ENCODE data around the gene COA1.
"Not testable (repeated sequence)": the region's sequence is repeated elsewhere in the genome, so short reads cannot be mapped to it uniquely, and the experiment has no call there.

Gene COA1

GRCh38 chr7:43650457-43651052 is 78.8 kb downstream of the COA1 start:
- peak; percentile 41 for DNase-seq

GRCh38 chr7:43649755-43650274 is 79.5 kb downstream of the COA1 start:
- DNase-seq, result peak; percentile 89

GRCh38 chr7:43648473-43649406 is 80.6 kb downstream of the COA1 start:
- DNase-seq, result peak; percentile 91

GRCh38 chr7:43647673-43648472 is 81.5 kb downstream of the COA1 start:
- DNase-seq, result peak; percentile 43

GRCh38 chr7:43647339-43647672 is 82.0 kb downstream of the COA1 start:
- no peak for DNase-seq

GRCh38 chr7:43646603-43647338 is 82.6 kb downstream of the COA1 start:
- DNase-seq, result no peak

- no peak for DNase-seq
Measured at GRCh38 chr7:43645699-43646226, 83.6 kb downstream of the COA1 start.

- DNase-seq, result no peak
Measured at GRCh38 chr7:43643846-43644245, 85.5 kb downstream of the COA1 start.

GRCh38 chr7:43642897-43643630 is 86.3 kb downstream of the COA1 start:
- DNase-seq, result no peak

- no peak for DNase-seq
Measured at GRCh38 chr7:43640679-43641078, 88.6 kb downstream of the COA1 start.

GRCh38 chr7:43639858-43640491 is 89.3 kb downstream of the COA1 start:
- DNase-seq, result no peak

GRCh38 chr7:43637114-43637806 is 92.1 kb downstream of the COA1 start:
- peak; percentile 47 for DNase-seq

GRCh38 chr7:43636093-43636492 is 93.2 kb downstream of the COA1 start:
- DNase-seq, result no peak

GRCh38 chr7:43634384-43634783 is 94.9 kb downstream of the COA1 start:
- no peak for DNase-seq

GRCh38 chr7:43632746-43633145 is 96.6 kb downstream of the COA1 start:
- DNase-seq, result no peak

- DNase-seq, result no peak
Measured at GRCh38 chr7:43631559-43631958, 97.8 kb downstream of the COA1 start.

- DNase-seq, result no peak
Measured at GRCh38 chr7:43630482-43630881, 98.8 kb downstream of the COA1 start.

- DNase-seq, result no peak
Measured at GRCh38 chr7:43629857-43630256, 99.5 kb downstream of the COA1 start.

- DNase-seq, result no peak
Measured at GRCh38 chr7:43628431-43628830, 100.9 kb downstream of the COA1 start.

GRCh38 chr7:43627798-43628197 is 101.5 kb downstream of the COA1 start:
- DNase-seq, result not testable (repeated sequence)

Data from CD4-positive, alpha-beta T cell treated with Interleukin-21 for 1 hour (primary cell).